Mesodermal cell (in vitro differentiated cells): Measurements from ENCODE around the gene TOX3.

Experiments
- H3K27ac ChIP-seq: 2 replicates; pipeline ENCODE4 v1.7.0; 2013; ENCODE audit warnings: mild to moderate bottlenecking, low read depth, low read length, moderate library complexity; ENCODE audit not compliant: severe bottlenecking
- H3K36me3 ChIP-seq: 2 replicates; pipeline ENCODE4 v1.7.1; 2013; ENCODE audit warnings: mild to moderate bottlenecking, low read length, moderate library complexity; ENCODE audit not compliant: control insufficient read depth, insufficient read depth
- H3K4me1 ChIP-seq: one replicate; pipeline ENCODE4 v1.7.1; 2013; ENCODE audit warnings: mild to moderate bottlenecking, low read length; ENCODE audit not compliant: insufficient read depth, control insufficient read depth, poor library complexity, severe bottlenecking
- H3K4me3 ChIP-seq: 2 replicates; pipeline ENCODE4 v1.7.0; 2013; ENCODE audit warnings: low read length, control low read depth, mild to moderate bottlenecking; ENCODE audit not compliant: insufficient read depth, poor library complexity, severe bottlenecking; ENCODE audit errors: extremely low read depth
- H3K9me3 ChIP-seq: 2 replicates; pipeline ENCODE4 v1.7.1; 2013; ENCODE audit warnings: mild to moderate bottlenecking, low read length, moderate library complexity; ENCODE audit not compliant: control insufficient read depth
- WGBS, 2 experiments: methylation state at CpG; one replicate each; pipeline ENCODE4 v1.1.5; 2013; ENCODE audit warnings: missing lambda C conversion rate in 2 of 2; ENCODE audit not compliant: insufficient coverage in 2 of 2; 5-methylcytosine and 5-hydroxymethylcytosine counted together

TOX3 gene

GRCh38 chr16:52563767-52564611, 17.0 kb upstream of the TOX3 start:
- WGBS, 2 experiments: 86% methylated on average over 2 of the region's 3 CpGs; no CpG with 5 or more reads in 1 of the 2 experiments
- H3K9me3 ChIP-seq: no peaks in the 10 kb centered on the region
- H3K36me3 ChIP-seq: no peaks in the 10 kb centered on the region
- no peaks in the 10 kb centered on the region for H3K4me1 ChIP-seq
- H3K4me3 ChIP-seq: no peak overlapping the region
- H3K27ac ChIP-seq: no peak overlapping the region

DNA sequence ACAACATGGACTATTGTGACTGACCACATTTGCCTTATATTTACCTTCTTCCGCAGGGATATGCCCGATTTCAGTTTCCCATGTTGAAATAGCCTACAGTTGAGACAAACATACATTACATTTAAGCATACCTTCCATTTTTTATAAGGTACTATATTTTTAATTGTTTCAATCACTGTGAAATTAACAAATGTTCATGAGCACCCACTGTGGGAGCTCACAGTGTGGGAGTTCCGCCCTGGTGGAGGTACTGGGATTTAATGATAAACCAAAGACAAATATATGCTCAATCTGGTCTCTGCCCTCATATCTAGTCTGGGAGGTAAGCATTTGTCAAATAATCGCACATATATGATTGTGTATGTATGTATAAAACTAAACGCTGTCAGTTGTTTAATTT, 15.8 kb upstream of the TOX3 start:
- H3K4me1 ChIP-seq: no peaks in the 10 kb centered on the region
- 90% methylated on average over 2 of the region's 5 CpGs; no CpG with 5 or more reads in 1 of the 2 experiments for WGBS, 2 experiments
- H3K36me3 ChIP-seq: no peaks in the 10 kb centered on the region
- no peak overlapping the region for H3K27ac ChIP-seq
- no peak overlapping the region for H3K4me3 ChIP-seq
- no peaks in the 10 kb centered on the region for H3K9me3 ChIP-seq

- H3K4me3 ChIP-seq: no peak overlapping the region
- no peak overlapping the region for H3K27ac ChIP-seq
- H3K9me3 ChIP-seq: no peaks in the 10 kb centered on the region
- WGBS, 2 experiments: 71 to 76% methylated on average over 4 to 5 of the region's 5 CpGs
- no peaks in the 10 kb centered on the region for H3K4me1 ChIP-seq
- H3K36me3 ChIP-seq: no peaks in the 10 kb centered on the region
Measured at GRCh38 chr16:52561910-52562741, 15.2 kb upstream of the TOX3 start.

DNA sequence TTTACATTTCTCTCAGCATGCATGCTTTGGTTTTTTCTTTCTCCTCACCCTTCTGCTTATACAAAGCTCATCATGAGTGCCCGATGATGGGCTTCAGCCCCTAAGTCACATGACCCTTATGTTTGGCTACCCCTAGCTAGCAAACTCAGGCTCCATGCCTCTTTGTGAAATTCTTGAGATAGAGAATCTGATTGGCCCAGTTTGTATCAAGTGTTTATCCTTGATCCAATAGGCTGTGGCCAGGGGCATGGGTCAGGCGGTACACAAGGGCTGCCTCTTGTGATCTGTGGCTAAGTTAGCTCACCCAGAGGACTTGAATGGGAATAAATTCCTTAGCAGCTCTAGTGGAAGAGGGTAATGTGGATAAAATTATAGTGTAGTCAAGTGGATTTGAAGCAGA, 11.5 kb upstream of the TOX3 start:
- Histone ChIP-seq H3K4me3 (no peak overlapping the region), H3K36me3 (no peaks in the 10 kb centered on the region), H3K4me1 (no peaks in the 10 kb centered on the region), H3K9me3 (no peaks in the 10 kb centered on the region), H3K27ac (no peak overlapping the region)
- WGBS, 2 experiments: 88 to 100% methylated on average over 1 of the region's 2 CpGs

DNA sequence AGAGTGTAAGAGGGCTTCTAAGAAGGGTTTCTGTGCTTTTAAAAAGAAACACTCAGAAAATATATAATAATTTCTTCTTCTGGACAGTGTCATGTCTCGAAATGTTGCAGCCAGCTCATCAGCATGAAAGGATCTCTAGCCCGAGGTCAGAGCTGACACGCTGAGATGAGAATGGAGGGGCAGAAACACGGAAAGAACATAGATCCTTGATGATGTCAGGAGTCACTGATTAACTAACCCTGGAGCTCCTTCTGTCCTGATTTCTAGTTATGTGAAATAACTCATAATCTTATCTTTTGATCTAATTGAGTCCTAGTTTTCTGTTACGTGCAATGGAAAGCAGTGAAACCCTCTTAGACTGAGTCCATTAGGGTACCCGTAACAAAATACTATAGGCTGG, 10.3 kb upstream of the TOX3 start:
- Histone ChIP-seq H3K36me3 (no peaks in the 10 kb centered on the region), H3K4me3 (no peak overlapping the region), H3K9me3 (no peaks in the 10 kb centered on the region), H3K27ac (no peak overlapping the region), H3K4me1 (no peaks in the 10 kb centered on the region)
- 96 to 100% methylated on average over 3 to 5 of the region's 6 CpGs for WGBS, 2 experiments

DNA sequence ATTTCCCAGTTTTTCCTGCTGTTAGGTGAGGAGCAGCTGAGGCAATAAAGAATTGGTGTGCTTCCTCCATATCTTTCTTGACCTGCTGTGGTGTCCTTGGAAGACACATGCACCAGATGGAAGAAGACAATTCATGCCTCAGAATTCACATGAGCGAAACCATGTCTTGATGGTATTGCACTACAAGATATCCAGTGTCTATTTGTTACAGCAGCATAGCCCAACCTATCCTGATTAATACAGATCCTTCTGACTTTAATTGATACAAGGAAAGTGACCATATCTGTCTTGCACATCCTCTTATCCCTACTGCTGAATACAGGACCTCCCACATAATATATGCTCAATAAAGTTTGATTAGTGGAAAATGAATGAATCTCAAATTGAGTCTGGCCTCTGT, 9.1 kb upstream of the TOX3 start:
- Histone ChIP-seq H3K27ac (no peak overlapping the region), H3K4me3 (no peak overlapping the region), H3K4me1 (no peaks in the 10 kb centered on the region), H3K9me3 (no peaks in the 10 kb centered on the region), H3K36me3 (no peaks in the 10 kb centered on the region)
- WGBS, 2 experiments: 83 to 100% methylated on average over 1 of the region's 1 CpG

- Histone ChIP-seq H3K27ac (no peak overlapping the region), H3K9me3 (no peaks in the 10 kb centered on the region), H3K36me3 (no peaks in the 10 kb centered on the region), H3K4me3 (no peak overlapping the region), H3K4me1 (no peaks in the 10 kb centered on the region)
Measured at GRCh38 chr16:52555572-52555971, 8.6 kb upstream of the TOX3 start.

DNA sequence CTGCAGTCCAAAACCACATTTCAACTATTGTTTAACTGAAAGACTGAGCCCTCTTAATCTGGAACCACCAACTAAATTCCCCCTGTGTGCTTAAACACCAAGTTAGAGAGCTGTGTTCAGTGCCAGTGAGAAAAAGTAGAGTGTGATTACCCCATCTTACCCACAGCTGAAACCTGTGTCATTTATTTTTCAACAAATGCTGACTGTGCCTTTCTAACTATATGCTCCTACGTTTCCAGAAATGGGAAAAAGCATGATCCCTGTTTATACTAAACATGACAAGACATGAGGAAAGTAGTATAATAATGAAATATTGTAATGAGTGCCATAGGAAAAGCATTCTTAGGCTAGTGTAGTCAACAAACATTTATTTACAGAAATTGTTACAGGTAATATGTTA, 7.4 kb upstream of the TOX3 start:
- WGBS, 2 experiments: no CpG with 5 or more reads among the region's 1 CpG

GRCh38 chr16:52553322-52553721, 6.4 kb upstream of the TOX3 start:
- H3K36me3 ChIP-seq: no peaks in the 10 kb centered on the region
- H3K4me3 ChIP-seq: no peak overlapping the region
- no peaks in the 10 kb centered on the region for H3K9me3 ChIP-seq
- no peak overlapping the region for H3K27ac ChIP-seq
- 100% methylated on average over 1 of the region's 2 CpGs; no CpG with 5 or more reads in 1 of the 2 experiments for WGBS, 2 experiments
- no peaks in the 10 kb centered on the region for H3K4me1 ChIP-seq

More for the DNA sequence above, 7.4 kb upstream of the TOX3 start:
- Histone ChIP-seq H3K4me3 (no peak overlapping the region), H3K36me3 (no peaks in the 10 kb centered on the region), H3K9me3 (no peaks in the 10 kb centered on the region), H3K27ac (no peak overlapping the region), H3K4me1 (no peaks in the 10 kb centered on the region)

DNA sequence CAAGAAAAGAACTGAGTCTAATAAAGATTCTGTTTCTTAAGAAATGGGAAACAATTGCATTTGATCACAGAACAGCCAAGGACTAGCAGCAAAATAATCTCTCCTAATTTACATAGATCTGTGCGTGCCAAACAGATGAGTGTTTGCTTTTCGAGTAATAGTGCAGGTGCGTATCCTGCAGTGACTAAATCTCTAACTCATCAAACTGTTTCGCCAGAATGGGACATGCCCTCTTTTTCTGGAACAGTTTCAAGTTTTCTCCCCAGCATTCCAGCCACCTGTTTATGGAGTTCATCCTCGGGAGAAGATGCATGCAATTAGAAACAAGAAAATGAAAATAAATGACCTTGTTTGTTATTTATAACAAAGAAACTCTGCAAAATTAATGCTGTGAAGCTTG, 5.7 kb upstream of the TOX3 start:
- Histone ChIP-seq H3K27ac (no peak overlapping the region), H3K4me3 (no peak overlapping the region), H3K36me3 (no peaks in the 10 kb centered on the region), H3K4me1 (no peaks in the 10 kb centered on the region), H3K9me3 (no peaks in the 10 kb centered on the region)
- WGBS, 2 experiments: 88 to 95% methylated on average over 4 of the region's 5 CpGs
